AG04450 (cell line): ENCODE data around the gene FAM168A. TPM values are rescaled to one million over a fixed set of nuclear protein-coding genes. Genes with fewer than 3 reads are reported as not detected.

Experiments used
- CTCF ChIA-PET: fragments of 300-600, 350-600 bp; formaldehyde crosslinking; extraction: SDS; loops from one replicate; lab custom pipeline; 2022; ENCODE audit warnings: antibody characterized with exemption, inconsistent platforms; lab: Charles Lee
- POLR2A ChIA-PET: fragments of 350-600 bp; formaldehyde crosslinking; extraction: SDS; loops from one replicate; lab custom pipeline; 2021; ENCODE audit warnings: antibody characterized with exemption, inconsistent platforms; lab: Yijun Ruan, JAX
- DNase-seq: peaks from one replicate; pipeline ENCODE4 v3.0.0-alpha.2; 2011; ENCODE audit warnings: low read depth, low spot score
- H3K27ac ChIP-seq: one replicate; pipeline ENCODE4 v1.5.1; 2012; ENCODE audit warnings: low read depth, low read length, control low read depth
- H3K27me3 ChIP-seq: one replicate; pipeline ENCODE4 v1.6.0; 2012; ENCODE audit warnings: low read length; ENCODE audit not compliant: control insufficient read depth, insufficient read depth
- H3K4me3 ChIP-seq: 2 replicates; pipeline ENCODE4 v1.5.1; 2011; ENCODE audit warnings: mild to moderate bottlenecking, low read depth, low read length, control low read depth
- H3K9me3 ChIP-seq: 2 replicates; pipeline ENCODE4 v1.5.1; 2012; ENCODE audit warnings: low read length; ENCODE audit not compliant: control insufficient read depth, insufficient read depth
- CTCF ChIP-seq: IDR thresholded peaks from 2 replicates; pipeline ENCODE4 v1.5.1; 2011; ENCODE audit warnings: low read depth, low read length, control low read depth, inconsistent platforms
- polyA plus RNA-seq: library from polyadenylated mRNA; depleted of rRNA; stranded (reverse); fragments of >200 nt; gene quantifications from 2 replicates; pipeline ENCODE4 v1.2.3, GENCODE V29; 2011

FAM168A gene
- polyA plus RNA-seq, 1 experiment: 21.3 TPM

- no peak for TF ChIP-seq CTCF
Observed at GRCh38 chr11:73367482-73368024, 230.4 kb downstream of the FAM168A start.

GRCh38 chr11:73366953-73367352, 231.0 kb downstream of the FAM168A start:
- CTCF ChIA-PET: interaction anchor here (0.8 to 1.0 kb wide), 2 partner anchors 14 to 16 kb away, joined by 3 to 4 read pairs; no protein-coding TSS in a partner anchor
- no peaks in the 10 kb centered on the region for H3K27me3 ChIP-seq
- no peak overlapping the region for H3K27ac ChIP-seq
- H3K9me3 ChIP-seq: no peaks in the 10 kb centered on the region; the same call in 1 of the 2 replicates
- POLR2A ChIA-PET: no interaction called here
- TF ChIP-seq CTCF: no peak
- no peak for DNase-seq
- no peak overlapping the region for H3K4me3 ChIP-seq

More at GRCh38 chr11:73367482-73368024, 230.4 kb downstream of the FAM168A start:
- no peaks in the 10 kb centered on the region; the same call in 1 of the 2 replicates for H3K9me3 ChIP-seq
- DNase-seq: no peak
- no peak overlapping the region for H3K27ac ChIP-seq
- no peaks in the 10 kb centered on the region for H3K27me3 ChIP-seq
- POLR2A ChIA-PET: no interaction called here
- no peak overlapping the region for H3K4me3 ChIP-seq
- CTCF ChIA-PET: interaction anchor here (0.8 to 1.0 kb wide), 2 partner anchors 15 to 17 kb away, joined by 3 to 4 read pairs; no protein-coding TSS in a partner anchor

- TF ChIP-seq CTCF: no peak
- H3K4me3 ChIP-seq: no peak overlapping the region
- ChIA-PET CTCF (interaction anchor here (7.3 kb wide), 1 partner anchor 15 kb away, joined by 74 read pairs; no protein-coding TSS in a partner anchor), POLR2A (no interaction called here)
- H3K27ac ChIP-seq: no peak overlapping the region
- no peaks in the 10 kb centered on the region for H3K27me3 ChIP-seq
- H3K9me3 ChIP-seq: no peaks in the 10 kb centered on the region; the same call in 1 of the 2 replicates
- DNase-seq: no peak
Observed at GRCh38 chr11:73366265-73366610, 231.7 kb downstream of the FAM168A start.

GRCh38 chr11:73365352-73366264, 232.3 kb downstream of the FAM168A start:
- no peak for TF ChIP-seq CTCF
- CTCF ChIA-PET: interaction anchor here (7.3 kb wide), 1 partner anchor 15 kb away, joined by 74 read pairs; no protein-coding TSS in a partner anchor
- no peak for DNase-seq
- Histone ChIP-seq H3K27ac (no peak overlapping the region), H3K9me3 (no peaks in the 10 kb centered on the region; the same call in 1 of the 2 replicates), H3K4me3 (no peak overlapping the region), H3K27me3 (no peaks in the 10 kb centered on the region)
- POLR2A ChIA-PET: no interaction called here
